Stimulated activated CD4-positive, alpha-beta T cell treated with anti-CD3 and anti-CD28 coated beads, TNF-alpha, amount 100 ng/mL, for 1 hour (primary cell): ENCODE results near the gene CLRN3.

Experiments
- DNase-seq, 3 donors: peaks; one replicate each; pipeline ENCODE4 v3.0.0-alpha.2; 2020; ENCODE audit warnings: low read depth in 3 of 3, low spot score in 1 of 3

The CLRN3 gene

DNA sequence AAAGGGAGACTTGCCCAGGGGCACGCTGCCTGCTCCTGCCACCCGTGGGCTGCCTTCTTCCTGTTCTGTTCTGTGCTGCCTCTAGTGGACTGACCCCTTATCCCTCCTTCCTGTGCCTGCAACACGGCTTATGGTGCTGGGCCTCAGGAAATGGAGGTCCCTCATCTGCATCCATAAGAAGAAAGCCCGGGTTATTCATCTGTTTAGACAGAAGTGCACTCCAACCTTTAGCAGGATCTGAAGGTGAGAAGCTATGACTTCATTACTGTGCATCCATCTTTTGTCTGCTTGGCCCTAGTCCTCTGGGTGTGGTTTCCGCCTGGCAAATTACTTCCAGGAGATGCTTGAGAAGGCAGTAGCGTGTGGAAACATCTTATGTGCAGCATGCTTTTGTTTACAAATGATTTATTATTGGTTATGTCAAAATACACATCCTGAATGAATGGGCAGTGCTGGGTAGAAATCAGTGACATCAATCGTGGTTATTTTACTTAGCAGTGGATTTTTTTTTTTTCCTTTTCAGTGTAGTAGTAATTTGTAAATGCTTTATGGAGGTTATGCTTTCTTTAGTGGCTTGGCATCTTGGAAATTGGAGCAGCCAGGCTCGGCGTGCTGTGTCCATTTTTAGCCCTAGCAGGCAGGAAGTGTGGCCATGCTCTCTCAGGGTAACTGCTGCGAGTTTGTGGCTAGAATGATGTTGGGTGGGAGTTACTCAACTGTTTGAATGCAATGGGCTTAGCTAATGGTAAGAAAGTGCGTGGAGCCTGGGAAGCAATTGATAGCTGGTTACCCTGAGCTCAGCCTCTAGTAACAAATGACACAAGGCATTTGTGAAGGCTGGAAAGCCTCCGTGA is 26.9 kb upstream of the CLRN3 start:
- DNase-seq: no peak

DNA sequence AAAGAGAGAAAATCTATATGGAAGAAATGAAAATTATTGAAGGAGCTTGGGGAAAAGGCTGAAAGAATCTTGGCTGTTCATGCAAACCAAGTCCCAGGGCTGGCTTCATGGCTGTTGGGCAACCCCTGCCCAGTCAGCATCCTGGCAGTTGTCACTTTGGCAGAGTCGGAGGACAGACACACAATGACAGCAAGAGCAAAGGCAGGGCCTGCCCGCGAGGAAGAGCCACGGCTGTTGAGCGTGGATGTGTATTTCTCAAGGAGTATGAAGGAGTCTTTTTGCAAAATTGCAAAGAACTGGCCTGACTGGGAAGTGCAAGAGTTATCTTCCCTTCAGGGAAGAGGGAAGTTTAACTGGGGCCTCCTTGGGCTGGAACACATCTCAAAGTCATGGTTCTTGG is 25.8 kb upstream of the CLRN3 start:
- DNase-seq: no peak

DNA sequence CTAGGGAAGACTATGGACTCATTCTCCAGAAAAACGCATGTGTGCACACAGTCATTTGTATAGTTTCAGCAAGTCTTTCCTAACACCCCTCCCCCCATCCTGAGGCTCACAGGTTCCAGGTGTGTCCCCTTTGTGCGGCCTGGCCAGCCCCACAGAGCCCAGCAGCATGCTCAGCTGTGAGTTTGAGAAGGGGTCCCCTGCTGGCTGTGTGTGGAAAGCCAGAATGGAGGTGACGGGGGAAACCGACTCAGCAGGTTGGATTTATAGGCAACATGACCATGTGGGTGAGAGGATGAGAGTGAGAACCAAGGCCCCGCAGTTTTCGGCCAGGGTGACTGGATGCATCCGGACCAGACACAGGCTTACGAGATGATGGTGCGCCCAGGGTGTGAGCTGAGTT is 24.1 kb upstream of the CLRN3 start:
- no peak for DNase-seq

DNA sequence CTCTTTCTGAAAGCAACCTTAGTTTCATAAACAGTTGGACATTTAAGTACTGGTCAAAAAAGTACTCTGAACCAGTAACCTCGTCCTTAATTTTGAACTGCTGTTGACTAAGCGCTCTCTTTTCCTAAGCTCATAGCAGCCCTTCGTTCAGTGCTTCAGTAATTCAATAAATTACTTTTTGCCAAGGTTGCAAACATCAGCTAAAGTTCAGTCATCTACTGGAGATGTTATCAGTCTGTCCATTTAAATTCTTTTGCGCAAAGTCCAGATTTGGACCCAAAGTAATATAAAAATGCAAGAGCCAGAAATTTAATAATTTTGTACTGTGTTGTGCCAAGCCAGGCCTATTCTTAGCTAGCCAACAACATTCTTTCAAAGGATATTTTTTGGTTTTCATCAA is 22.6 kb upstream of the CLRN3 start:
- DNase-seq: no peak

GRCh38 chr10:127913368-127913759 is 20.6 kb upstream of the CLRN3 start:
- no peak for DNase-seq

GRCh38 chr10:127912607-127913367 is 20.0 kb upstream of the CLRN3 start:
- no peak for DNase-seq

GRCh38 chr10:127911867-127912257 is 19.1 kb upstream of the CLRN3 start:
- no peak for DNase-seq

GRCh38 chr10:127911218-127911866 is 18.6 kb upstream of the CLRN3 start:
- DNase-seq: no peak

- no peak for DNase-seq
Measured at GRCh38 chr10:127910464-127910770, 17.7 kb upstream of the CLRN3 start.

- no peak for DNase-seq
Measured at GRCh38 chr10:127909716-127910463, 17.1 kb upstream of the CLRN3 start.

GRCh38 chr10:127908959-127909267 is 16.2 kb upstream of the CLRN3 start:
- no peak for DNase-seq

DNA sequence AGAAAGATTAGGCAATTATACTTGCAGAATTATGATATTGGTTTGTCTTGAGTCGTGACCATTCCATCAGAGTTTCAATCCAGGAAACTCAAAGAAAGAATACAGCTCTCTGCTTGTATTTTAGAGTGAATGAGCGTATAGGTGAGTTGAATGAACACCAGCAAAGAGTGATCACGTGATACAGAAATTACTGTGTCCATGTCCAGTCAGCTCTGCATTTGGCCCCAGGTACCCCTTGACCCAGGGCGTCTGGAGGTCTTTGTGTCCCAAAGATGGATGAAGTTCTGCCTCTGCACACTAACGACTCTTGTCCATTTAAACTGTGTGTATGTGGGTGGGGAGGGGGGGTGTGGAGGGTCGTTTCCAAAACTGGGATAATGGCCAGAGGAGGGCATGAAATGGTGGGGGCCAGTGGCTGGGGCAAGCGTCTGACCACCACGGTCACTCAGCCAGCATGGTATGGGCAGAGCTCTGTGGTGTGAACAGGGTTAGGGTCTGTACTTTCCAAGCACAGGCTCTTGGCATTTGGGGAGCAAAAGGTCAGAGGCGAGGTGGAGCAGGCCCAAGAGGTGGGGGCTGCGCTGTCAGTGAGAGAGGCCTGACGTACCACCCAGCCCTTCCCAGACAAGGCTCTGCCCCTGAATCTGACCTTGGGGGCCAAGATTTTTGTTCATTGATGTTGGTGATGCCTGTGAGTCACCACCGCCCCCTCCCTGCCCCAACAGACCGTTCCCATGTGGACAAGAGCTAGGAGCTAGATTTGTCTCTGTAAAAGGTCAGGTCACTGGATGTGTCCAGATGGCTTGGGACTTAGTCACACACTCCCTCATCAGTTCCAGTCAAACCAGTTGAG is 15.6 kb upstream of the CLRN3 start:
- DNase-seq: no peak

DNA sequence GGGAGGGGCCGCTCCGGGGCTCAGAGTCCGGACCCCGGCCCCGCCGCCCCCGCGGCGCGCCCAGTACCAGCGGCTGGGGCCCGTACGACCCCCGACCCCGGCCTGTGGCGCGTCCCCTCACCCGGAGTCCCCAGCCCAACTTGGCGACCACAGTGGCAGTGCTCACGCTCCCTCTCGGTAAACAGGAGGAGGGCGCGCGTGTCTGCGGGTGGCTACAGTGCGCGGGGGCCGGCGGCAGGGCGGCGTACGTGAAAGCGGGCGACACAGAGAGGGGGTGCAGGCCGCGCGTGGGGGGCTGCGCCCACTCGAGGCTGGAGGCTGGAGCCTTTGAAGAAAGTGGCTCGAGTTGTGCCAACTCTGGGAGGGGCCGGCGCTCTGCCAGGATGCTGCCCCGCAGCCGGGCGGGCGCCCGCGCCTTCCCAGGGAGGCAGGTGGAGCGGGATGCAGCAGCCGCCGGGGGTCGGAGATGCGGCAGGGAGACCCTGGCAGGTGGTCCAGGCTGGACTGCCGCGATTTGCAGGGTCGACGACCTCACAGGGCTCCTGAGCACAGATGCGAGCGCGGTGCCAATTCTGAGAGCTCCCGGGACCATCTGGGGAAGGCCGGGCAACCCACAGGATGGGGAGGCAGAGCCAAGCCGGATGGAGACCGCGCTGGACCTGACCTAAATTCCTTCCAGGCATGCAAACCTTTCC is 14.8 kb upstream of the CLRN3 start:
- DNase-seq: no peak

- peak in 2 of 3 donors; percentile 36 to 73 for DNase-seq
Measured at GRCh38 chr10:127906548-127907377, 14.0 kb upstream of the CLRN3 start, which contains the start of gene PTPRE. TSS of gene PTPRE (plus strand) at chr10:127907103. CDS start at chr10:128040882, 133,779 bp downstream.

DNA sequence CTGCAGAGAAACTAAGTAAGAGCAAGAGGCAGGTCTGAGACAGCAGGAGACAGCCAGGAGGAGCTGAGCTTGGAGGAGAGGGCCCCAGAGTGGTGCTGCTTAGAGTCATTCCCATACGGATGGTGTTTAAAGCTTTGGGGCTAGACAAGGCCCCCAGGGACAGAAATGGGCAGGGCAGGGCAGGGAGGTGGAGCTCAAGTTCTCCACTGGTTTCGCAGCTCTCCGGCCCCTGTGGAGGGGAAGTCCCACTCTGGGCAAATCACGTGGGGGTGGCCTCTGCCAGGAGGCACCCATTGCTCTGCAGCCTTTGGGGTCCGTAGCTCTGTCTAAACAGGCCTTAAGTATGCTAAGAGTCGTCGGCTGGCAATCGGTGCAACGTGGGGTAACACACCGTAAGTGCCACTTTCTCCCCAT is 13.1 kb upstream of the CLRN3 start:
- DNase-seq: no peak

DNA sequence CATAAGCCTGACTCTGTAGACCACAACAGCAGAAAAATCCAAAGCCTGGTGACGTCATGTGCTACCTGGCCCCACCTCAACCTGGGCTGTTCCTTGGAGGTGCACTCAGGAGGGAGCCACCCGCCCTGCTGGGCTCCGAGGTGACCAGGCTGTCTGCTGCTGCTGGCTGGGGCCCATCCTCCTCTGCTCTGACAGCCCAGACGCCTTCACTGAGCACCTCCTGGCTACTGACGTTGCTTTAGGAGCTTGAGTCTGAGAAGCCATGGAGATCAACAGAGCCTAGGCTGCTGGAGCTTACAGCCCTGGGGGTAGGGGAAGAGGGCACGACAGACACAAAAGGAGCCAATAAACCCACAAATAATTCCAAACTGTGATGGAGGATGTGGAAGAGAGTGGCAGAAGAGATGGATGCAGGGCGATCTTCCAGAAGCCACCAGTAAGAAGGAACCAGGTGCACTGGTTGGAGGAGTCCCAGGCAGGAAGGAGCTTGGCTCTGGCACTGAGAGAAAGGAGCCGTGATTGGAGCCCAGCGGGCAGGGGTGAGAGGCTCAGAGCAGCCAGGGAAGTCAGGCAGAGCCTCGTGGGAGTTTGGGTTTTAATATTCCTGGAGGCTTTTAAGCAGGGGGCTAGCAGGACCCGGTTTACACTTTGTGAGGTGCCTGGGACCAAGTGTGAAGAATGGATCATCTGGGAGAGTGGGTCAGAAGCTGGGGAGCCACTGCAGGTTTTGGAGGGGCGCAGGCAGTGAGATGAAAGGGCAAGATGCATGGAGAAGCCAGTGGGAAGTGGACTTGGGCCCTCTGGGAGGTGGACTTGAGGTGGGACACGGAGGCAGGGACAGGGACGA is 12.5 kb upstream of the CLRN3 start:
- DNase-seq: no peak

GRCh38 chr10:127904311-127905000 is 11.7 kb upstream of the CLRN3 start:
- no peak for DNase-seq

- DNase-seq: no peak
Measured at GRCh38 chr10:127903789-127904188, 11.0 kb upstream of the CLRN3 start.
